Measurements from ENCODE around the gene BCL6. TPM values are rescaled to one million over a fixed set of nuclear protein-coding genes. Genes with fewer than 3 reads are reported as not detected.

BCL6 gene
- total RNA-seq (2014; rRNA removed; shearing (Covaris generic)) = 9.4 and 11.0 TPM in 2 replicates

DNA sequence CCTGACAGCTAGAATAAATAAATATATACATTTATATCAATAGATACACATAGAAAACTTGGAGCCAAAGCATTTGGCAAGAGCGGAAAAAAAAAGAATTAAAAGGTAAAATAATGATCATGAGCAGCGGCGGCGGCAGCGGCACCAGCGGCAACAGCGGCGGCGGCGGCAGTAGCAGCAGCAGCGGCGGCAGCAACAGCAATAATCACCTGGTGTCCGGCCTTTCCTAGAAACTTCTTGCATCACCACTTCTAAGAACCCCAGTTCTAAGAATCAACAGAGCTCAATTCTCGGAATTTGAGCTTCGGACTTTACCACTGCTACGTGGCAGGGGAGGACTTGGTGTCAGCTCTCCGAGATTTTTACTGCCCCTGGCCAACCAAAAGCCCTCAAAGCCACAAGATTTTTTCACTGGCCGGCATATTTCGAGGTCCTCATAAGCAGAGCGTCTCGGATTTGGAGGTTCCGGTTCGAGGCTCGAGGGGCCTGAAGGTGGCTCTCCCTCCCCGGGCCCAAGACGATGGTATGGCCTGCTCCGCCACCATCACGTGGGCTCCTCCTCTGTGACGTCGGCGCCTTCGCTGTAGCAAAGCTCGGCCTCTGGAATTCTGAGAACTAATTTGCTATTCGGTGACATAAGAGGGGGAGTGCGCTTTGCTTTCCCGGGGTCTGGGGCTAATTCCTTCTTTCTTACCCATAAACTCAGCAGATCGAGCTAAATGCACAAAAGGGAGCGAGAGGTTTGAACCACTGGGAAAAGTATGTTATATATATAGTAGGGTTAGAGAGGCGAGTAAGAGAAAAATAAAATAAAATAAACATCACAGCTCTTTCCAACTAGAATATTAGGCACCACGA, at the start of gene BCL6:
BCL6 (minus strand) TSS at position 268 of the 858 bp plus-strand sequence. CDS start 11,775 bp downstream, outside the sequence.

DNA sequence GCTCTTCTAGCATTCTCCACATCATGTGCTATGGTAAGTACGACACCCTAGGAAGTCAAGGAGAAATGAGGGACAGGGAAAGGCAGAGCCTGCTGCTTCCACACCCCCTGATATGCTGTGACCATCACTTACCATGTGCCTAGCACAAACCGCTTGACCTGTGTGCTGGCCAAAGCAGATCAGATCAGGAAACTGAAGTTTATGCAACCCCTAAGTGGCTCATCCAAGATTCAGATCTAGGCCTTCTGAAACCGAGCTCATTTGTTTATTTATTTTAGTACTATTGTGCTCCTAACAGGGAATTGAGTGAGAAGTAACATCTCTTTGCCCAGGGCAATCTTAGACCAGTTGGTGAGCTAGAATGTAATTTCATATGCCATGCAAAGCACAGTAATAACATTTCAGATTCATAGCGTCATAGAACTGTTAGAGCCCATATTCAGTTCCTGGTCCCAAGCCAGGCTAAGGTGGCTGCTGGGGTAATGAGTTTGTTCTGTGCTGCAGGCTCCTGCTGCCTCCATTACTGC, 42.7 kb downstream of the BCL6 start, which contains the start of gene RTP2:
RTP2 (minus strand) TSS at position 51 of the 527 bp plus-strand sequence. CDS start 429 bp downstream, outside the sequence.

Other genes with a start within 250 kb of the BCL6 start
- not detected in 2 replicates for gene SST, start 75.1 kb downstream of the BCL6 start, total RNA-seq (2014; rRNA removed; shearing (Covaris generic))
- not detected in 2 replicates for gene RTP2, start 42.9 kb downstream of the BCL6 start, total RNA-seq (2014; rRNA removed; shearing (Covaris generic))

All from A375 (cell line).